ENCODE measurements around the gene APOBEC3B. TPM values are rescaled to one million over a fixed set of nuclear protein-coding genes. Genes with fewer than 3 reads are reported as not detected.

The APOBEC3B gene
- polyA plus RNA-seq, 1 donor (not counting 4 experiments of a cell fraction or from before 2014, with no cell fraction given): 3.4 TPM

GRCh38 chr22:38938221-38938620 lies 43.9 kb upstream of the APOBEC3B start:
- H3K9me1 ChIP-seq (ENCODE audit: control insufficient read depth, extremely low read depth, insufficient read depth, low read length): no peaks in the 10 kb centered on the region
- TF ChIP-seq EZH2 (IDR thresholded peaks at IDR 0.05; ENCODE audit: low read length) (no peak), CTCF (optimal IDR thresholded peaks at IDR 0.05 in 1 of 3, IDR thresholded peaks at IDR 0.05 in 1 of 3, conservative IDR thresholded peaks at IDR 0.05 in 1 of 3; ENCODE audit: extremely low read depth in 1 of 3, insufficient read depth in 2 of 3, low read length in 3 of 3) (no peak)
- H2AFZ ChIP-seq (ENCODE audit: control insufficient read depth, low read length): no peak overlapping the region
- H3K79me2 ChIP-seq (ENCODE audit: control insufficient read depth, insufficient read depth, low read length): no peaks in the 10 kb centered on the region
- no peak for FAIRE-seq
- no peak overlapping the region for H3K9ac ChIP-seq (ENCODE audit: control insufficient read depth, extremely low read depth, insufficient read depth, low read length)
- no peak overlapping the region for H3K4me2 ChIP-seq (ENCODE audit: control insufficient read depth, extremely low read depth, insufficient read depth, low read depth, low read length)
- no peaks in the 10 kb centered on the region for H3K4me1 ChIP-seq (ENCODE audit: control insufficient read depth, extremely low read depth, insufficient read depth, low read length)
- H3K27me3 ChIP-seq (ENCODE audit: control insufficient read depth, extremely low read depth, insufficient read depth, low read length): peaks cover 19% of the 10 kb centered on the region
- H3K4me3 ChIP-seq (ENCODE audit: control insufficient read depth in 2 of 3, extremely low read depth in 1 of 3, insufficient read depth in 2 of 3, low read depth in 1 of 3, low read length in 3 of 3): no peak overlapping the region
- H4K20me1 ChIP-seq (ENCODE audit: control insufficient read depth, extremely low read depth, insufficient read depth, low read length): no peaks in the 10 kb centered on the region
- dilution Hi-C loops (cut with MboI; ENCODE audit: extremely low pct_ligation_motif_present, low sequenced_read_pairs): no loop called here
- no peaks in the 10 kb centered on the region for H3K9me3 ChIP-seq (ENCODE audit: control insufficient read depth, low read depth, low read length)
- DNase-seq (ENCODE audit: low read depth, low spot score): no peak
- no peak overlapping the region for H3K27ac ChIP-seq (ENCODE audit: control insufficient read depth, insufficient read depth, low read length)
- H3K36me3 ChIP-seq (ENCODE audit: control insufficient read depth in 2 of 2, extremely low read depth in 1 of 2, insufficient read depth in 2 of 2, low read length in 2 of 2): no peaks in the 10 kb centered on the region

GRCh38 chr22:38938925-38939324 lies 43.2 kb upstream of the APOBEC3B start:
- H3K4me1 ChIP-seq (ENCODE audit: control insufficient read depth, extremely low read depth, insufficient read depth, low read length): no peaks in the 10 kb centered on the region

More at GRCh38 chr22:38938925-38939324, 43.2 kb upstream of the APOBEC3B start:
- TF ChIP-seq EZH2 (IDR thresholded peaks at IDR 0.05; ENCODE audit: low read length) (no peak), CTCF (optimal IDR thresholded peaks at IDR 0.05 in 1 of 3, IDR thresholded peaks at IDR 0.05 in 1 of 3, conservative IDR thresholded peaks at IDR 0.05 in 1 of 3; ENCODE audit: extremely low read depth in 1 of 3, insufficient read depth in 2 of 3, low read length in 3 of 3) (no peak)
- H4K20me1 ChIP-seq (ENCODE audit: control insufficient read depth, extremely low read depth, insufficient read depth, low read length): no peaks in the 10 kb centered on the region
- H3K27ac ChIP-seq (ENCODE audit: control insufficient read depth, insufficient read depth, low read length): no peak overlapping the region
- no peak overlapping the region for H3K4me3 ChIP-seq (ENCODE audit: control insufficient read depth in 2 of 3, extremely low read depth in 1 of 3, insufficient read depth in 2 of 3, low read depth in 1 of 3, low read length in 3 of 3)
- H3K4me2 ChIP-seq (ENCODE audit: control insufficient read depth, extremely low read depth, insufficient read depth, low read depth, low read length): no peak overlapping the region
- no peaks in the 10 kb centered on the region for H3K79me2 ChIP-seq (ENCODE audit: control insufficient read depth, insufficient read depth, low read length)
- peaks cover 25% of the 10 kb centered on the region for H3K27me3 ChIP-seq (ENCODE audit: control insufficient read depth, extremely low read depth, insufficient read depth, low read length)
- H2AFZ ChIP-seq (ENCODE audit: control insufficient read depth, low read length): no peak overlapping the region
- H3K9ac ChIP-seq (ENCODE audit: control insufficient read depth, extremely low read depth, insufficient read depth, low read length): no peak overlapping the region
- dilution Hi-C loops (cut with MboI; ENCODE audit: extremely low pct_ligation_motif_present, low sequenced_read_pairs): no loop called here
- FAIRE-seq (no peak), DNase-seq (ENCODE audit: low read depth, low spot score) (no peak)
- no peaks in the 10 kb centered on the region for H3K9me3 ChIP-seq (ENCODE audit: control insufficient read depth, low read depth, low read length)
- no peaks in the 10 kb centered on the region for H3K9me1 ChIP-seq (ENCODE audit: control insufficient read depth, extremely low read depth, insufficient read depth, low read length)
- H3K36me3 ChIP-seq (ENCODE audit: control insufficient read depth in 2 of 2, extremely low read depth in 1 of 2, insufficient read depth in 2 of 2, low read length in 2 of 2): no peaks in the 10 kb centered on the region

Measured in keratinocyte (primary cell).